ENCODE results near the gene MTMR6. TPM values are rescaled to one million over a fixed set of nuclear protein-coding genes. Genes with fewer than 3 reads are reported as not detected.

MTMR6 gene
- polyA plus RNA-seq, 2 donors = 2.4 to 4.5 TPM

Other genes with a start within 250 kb of the MTMR6 start
- under 1 TPM; 0.16 to 0.20 TPM for gene PABPC3, start 191.4 kb downstream of the MTMR6 start, polyA plus RNA-seq
- gene AMER2, start 115.2 kb downstream of the MTMR6 start, polyA plus RNA-seq = not detected
- gene NUP58, start 14.1 kb upstream of the MTMR6 start, polyA plus RNA-seq = 1 to 10 TPM; 8.9 TPM
- under 1 TPM in 1 of 2 donors, not detected in 1; 0.01 TPM for gene ATP8A2, start 84.5 kb upstream of the MTMR6 start, polyA plus RNA-seq